ENCODE data around the gene CD52.

The CD52 gene

GRCh38 chr1:26317612-26318337 lies at the start of gene CD52:
Gene CD52, plus strand, starts transcription at chr1:26317958. Its CDS starts 60 bp downstream, at chr1:26318018.
- peak within 1 kb of the TSS; percentile 98 for H3K27ac Mint-ChIP-seq
- peak; percentile 76 for DNase-seq
- H3K4me3 Mint-ChIP-seq: peak within 1 kb of the TSS; percentile 90
- no peaks in the 10 kb centered on the region for H3K27me3 Mint-ChIP-seq
- H3K9me3 Mint-ChIP-seq: no peaks in the 10 kb centered on the region
- peaks cover 76% of the 10 kb centered on the region for H3K4me1 Mint-ChIP-seq (ENCODE audit: low read depth)
- peaks cover 44% of the 10 kb centered on the region for H3K36me3 Mint-ChIP-seq (ENCODE audit: low read depth)

GRCh38 chr1:26268290-26269197 lies 49.2 kb upstream of the CD52 start:
- Mint-ChIP-seq H3K27ac (no peak overlapping the region), H3K4me1 (ENCODE audit: low read depth) (peaks cover 9% of the 10 kb centered on the region), H3K36me3 (ENCODE audit: low read depth) (peaks cover 94% of the 10 kb centered on the region), H3K9me3 (peaks cover 13% of the 10 kb centered on the region), H3K27me3 (no peaks in the 10 kb centered on the region), H3K4me3 (no peak overlapping the region)
- DNase-seq: no peak

- no peak overlapping the region for H3K27ac Mint-ChIP-seq
- peaks cover 90% of the 10 kb centered on the region for H3K36me3 Mint-ChIP-seq (ENCODE audit: low read depth)
- peaks cover 13% of the 10 kb centered on the region for H3K9me3 Mint-ChIP-seq
- peaks cover 11% of the 10 kb centered on the region for H3K4me1 Mint-ChIP-seq (ENCODE audit: low read depth)
- H3K4me3 Mint-ChIP-seq: no peak overlapping the region
- no peaks in the 10 kb centered on the region for H3K27me3 Mint-ChIP-seq
- DNase-seq: no peak
Observed at GRCh38 chr1:26269198-26269550, 48.6 kb upstream of the CD52 start.

GRCh38 chr1:26274801-26275425 lies 42.8 kb upstream of the CD52 start:
- Mint-ChIP-seq H3K4me1 (ENCODE audit: low read depth) (peaks cover 56% of the 10 kb centered on the region), H3K9me3 (no peaks in the 10 kb centered on the region), H3K27ac (peak overlapping the region; percentile 98), H3K4me3 (no peak overlapping the region), H3K27me3 (no peaks in the 10 kb centered on the region), H3K36me3 (ENCODE audit: low read depth) (peaks cover 86% of the 10 kb centered on the region)
- DNase-seq: no peak

GRCh38 chr1:26275580-26276431 lies 42.0 kb upstream of the CD52 start:
- DNase-seq: peak; percentile 85
- H3K27ac Mint-ChIP-seq: peak overlapping the region; percentile 98
- H3K4me3 Mint-ChIP-seq: peak overlapping the region; percentile 64
- H3K27me3 Mint-ChIP-seq: no peaks in the 10 kb centered on the region
- H3K4me1 Mint-ChIP-seq (ENCODE audit: low read depth): peaks cover 59% of the 10 kb centered on the region
- H3K9me3 Mint-ChIP-seq: no peaks in the 10 kb centered on the region
- peaks cover 84% of the 10 kb centered on the region for H3K36me3 Mint-ChIP-seq (ENCODE audit: low read depth)

- no peak for DNase-seq
- H3K4me1 Mint-ChIP-seq (ENCODE audit: low read depth): peaks cover 65% of the 10 kb centered on the region
- peaks cover 84% of the 10 kb centered on the region for H3K36me3 Mint-ChIP-seq (ENCODE audit: low read depth)
- H3K4me3 Mint-ChIP-seq: peak overlapping the region; percentile 64
- H3K27ac Mint-ChIP-seq: peak overlapping the region; percentile 98
- no peaks in the 10 kb centered on the region for H3K27me3 Mint-ChIP-seq
- H3K9me3 Mint-ChIP-seq: no peaks in the 10 kb centered on the region
Observed at GRCh38 chr1:26276432-26276838, 41.3 kb upstream of the CD52 start.

- no peak for DNase-seq
- no peaks in the 10 kb centered on the region for H3K27me3 Mint-ChIP-seq
- peak overlapping the region; percentile 98 for H3K27ac Mint-ChIP-seq
- peak overlapping the region; percentile 64 for H3K4me3 Mint-ChIP-seq
- H3K9me3 Mint-ChIP-seq: no peaks in the 10 kb centered on the region
- peaks cover 74% of the 10 kb centered on the region for H3K4me1 Mint-ChIP-seq (ENCODE audit: low read depth)
- H3K36me3 Mint-ChIP-seq (ENCODE audit: low read depth): peaks cover 84% of the 10 kb centered on the region
Observed at GRCh38 chr1:26277261-26277661, 40.5 kb upstream of the CD52 start.

GRCh38 chr1:26277719-26278118 lies 40.0 kb upstream of the CD52 start:
- H3K27ac Mint-ChIP-seq: peak overlapping the region; percentile 98
- peak overlapping the region; percentile 87 for H3K4me3 Mint-ChIP-seq
- H3K36me3 Mint-ChIP-seq (ENCODE audit: low read depth): peaks cover 86% of the 10 kb centered on the region
- H3K9me3 Mint-ChIP-seq: no peaks in the 10 kb centered on the region
- DNase-seq: no peak
- no peaks in the 10 kb centered on the region for H3K27me3 Mint-ChIP-seq
- H3K4me1 Mint-ChIP-seq (ENCODE audit: low read depth): peaks cover 78% of the 10 kb centered on the region

GRCh38 chr1:26278303-26278702 lies 39.5 kb upstream of the CD52 start:
- peaks cover 84% of the 10 kb centered on the region for H3K4me1 Mint-ChIP-seq (ENCODE audit: low read depth)
- H3K4me3 Mint-ChIP-seq: peak overlapping the region; percentile 87
- H3K27ac Mint-ChIP-seq: peak overlapping the region; percentile 98
- no peaks in the 10 kb centered on the region for H3K27me3 Mint-ChIP-seq
- peaks cover 86% of the 10 kb centered on the region for H3K36me3 Mint-ChIP-seq (ENCODE audit: low read depth)
- no peak for DNase-seq
- no peaks in the 10 kb centered on the region for H3K9me3 Mint-ChIP-seq

GRCh38 chr1:26278724-26279455 lies 38.9 kb upstream of the CD52 start:
- H3K27ac Mint-ChIP-seq: peak overlapping the region; percentile 98
- peak; percentile 69 for DNase-seq
- H3K27me3 Mint-ChIP-seq: no peaks in the 10 kb centered on the region
- H3K36me3 Mint-ChIP-seq (ENCODE audit: low read depth): peaks cover 90% of the 10 kb centered on the region
- H3K4me1 Mint-ChIP-seq (ENCODE audit: low read depth): peaks cover 90% of the 10 kb centered on the region
- peak overlapping the region; percentile 87 for H3K4me3 Mint-ChIP-seq
- no peaks in the 10 kb centered on the region for H3K9me3 Mint-ChIP-seq

- Mint-ChIP-seq H3K9me3 (no peaks in the 10 kb centered on the region), H3K36me3 (ENCODE audit: low read depth) (peaks cover 91% of the 10 kb centered on the region), H3K27ac (peak within 1 kb of the TSS; percentile 98), H3K27me3 (no peaks in the 10 kb centered on the region), H3K4me1 (ENCODE audit: low read depth) (peaks cover 91% of the 10 kb centered on the region), H3K4me3 (peak within 1 kb of the TSS; percentile 87)
- peak; percentile 90 for DNase-seq
Observed at GRCh38 chr1:26279456-26280332, 38.1 kb upstream of the CD52 start, which contains the start of gene SH3BGRL3. Gene SH3BGRL3, plus strand, starts transcription at chr1:26280086. Its CDS starts 70 bp downstream, at chr1:26280156.

GRCh38 chr1:26280333-26281042 lies 37.3 kb upstream of the CD52 start:
- peak overlapping the region; percentile 87 for H3K4me3 Mint-ChIP-seq
- H3K36me3 Mint-ChIP-seq (ENCODE audit: low read depth): peaks cover 92% of the 10 kb centered on the region
- no peak for DNase-seq
- H3K27me3 Mint-ChIP-seq: no peaks in the 10 kb centered on the region
- peak overlapping the region; percentile 98 for H3K27ac Mint-ChIP-seq
- no peaks in the 10 kb centered on the region for H3K9me3 Mint-ChIP-seq
- H3K4me1 Mint-ChIP-seq (ENCODE audit: low read depth): peaks cover 91% of the 10 kb centered on the region
